ENCODE measurements around the gene ADISSP.

ADISSP gene

DNA sequence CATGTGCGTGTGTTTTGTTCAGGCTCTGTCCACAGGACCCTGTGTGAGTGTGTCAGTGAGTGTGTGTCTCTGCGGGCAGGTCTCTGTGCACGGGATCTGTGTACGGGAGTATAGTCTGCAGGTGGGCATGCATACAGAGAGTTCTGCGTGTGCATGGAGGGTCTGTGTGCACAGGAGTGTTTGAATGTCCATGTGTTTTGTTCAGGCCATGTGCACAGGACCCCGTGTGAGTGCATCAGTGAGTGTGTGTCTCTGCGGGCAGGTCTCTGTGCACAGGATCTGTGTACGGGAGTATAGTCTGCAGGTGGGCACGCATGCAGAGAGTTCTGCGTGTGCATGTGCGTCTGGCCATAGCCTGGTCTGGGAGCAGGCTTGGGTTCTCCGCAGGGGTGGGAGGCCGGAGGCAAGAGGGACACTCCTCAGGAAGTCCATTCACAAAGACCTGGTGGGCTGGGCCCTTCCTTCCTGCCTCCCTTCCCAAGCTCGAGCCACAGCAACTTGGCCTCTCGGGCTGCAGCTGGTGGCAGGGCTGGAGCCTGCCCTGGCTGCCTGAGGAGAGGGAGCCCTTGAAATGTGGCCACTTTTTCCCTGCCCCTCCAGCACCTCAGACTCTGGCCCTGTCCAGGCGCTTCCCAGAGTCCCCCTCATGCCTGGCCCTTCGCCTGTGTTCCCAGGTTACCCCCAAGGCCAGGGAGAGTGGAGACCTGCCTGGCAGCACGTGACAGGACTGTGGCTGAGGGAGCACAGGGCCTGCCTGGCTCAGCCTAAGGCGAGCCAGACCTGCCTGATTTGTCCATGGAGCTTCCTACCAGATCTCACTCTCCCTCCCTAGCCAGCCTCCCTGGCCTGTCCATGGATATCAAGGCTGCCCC, 28.3 kb downstream of the ADISSP start:
- Histone ChIP-seq H3K4me3 (ENCODE audit: low read length) (no peak overlapping the region), H3K9ac (ENCODE audit: low read length) (no peak overlapping the region), H3K4me1 (ENCODE audit: control insufficient read depth, low read depth, low read length) (peaks cover 13% of the 10 kb centered on the region), H3K27me3 (ENCODE audit: control insufficient read depth, insufficient read depth, low read length) (no peaks in the 10 kb centered on the region), H3K36me3 (ENCODE audit: control insufficient read depth, low read depth, low read length) (no peaks in the 10 kb centered on the region), H3K9me3 (ENCODE audit: control insufficient read depth, low read depth, low read length) (no peaks in the 10 kb centered on the region), H3K27ac (ENCODE audit: low read length) (no peak overlapping the region)

- Histone ChIP-seq H3K27ac (ENCODE audit: low read length) (no peak overlapping the region), H3K9me3 (ENCODE audit: control insufficient read depth, low read depth, low read length) (no peaks in the 10 kb centered on the region)
Measured at GRCh38 chr20:3738111-3739053, 29.2 kb downstream of the ADISSP start.

DNA sequence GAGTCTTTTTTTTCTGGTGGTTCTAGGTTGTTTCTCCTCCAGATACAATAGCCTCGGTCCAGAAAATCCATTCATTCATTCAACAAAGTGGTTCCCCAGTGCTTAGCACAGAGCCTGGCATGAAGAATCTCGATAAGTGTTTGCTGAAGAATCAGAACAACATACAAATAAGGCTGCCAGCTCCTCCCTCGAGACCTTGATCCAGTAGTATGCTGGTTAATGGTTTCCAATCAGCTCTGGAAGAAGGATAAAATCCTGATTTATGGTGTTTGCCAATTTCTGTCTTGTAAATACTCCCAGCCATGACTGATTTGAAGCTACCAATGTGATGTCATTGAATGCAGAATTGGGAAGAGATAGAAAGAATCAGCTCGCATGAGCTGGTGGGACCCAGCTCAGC, 31.8 kb downstream of the ADISSP start:
- no peaks in the 10 kb centered on the region for H3K9me3 ChIP-seq (ENCODE audit: control insufficient read depth, low read depth, low read length)
- no peak overlapping the region for H3K27ac ChIP-seq (ENCODE audit: low read length)
- peaks cover 12% of the 10 kb centered on the region for H3K4me1 ChIP-seq (ENCODE audit: control insufficient read depth, low read depth, low read length)
- H3K4me3 ChIP-seq (ENCODE audit: low read length), result no peak overlapping the region
- no peak overlapping the region for H3K9ac ChIP-seq (ENCODE audit: low read length)
- no peaks in the 10 kb centered on the region for H3K36me3 ChIP-seq (ENCODE audit: control insufficient read depth, low read depth, low read length)
- H3K27me3 ChIP-seq (ENCODE audit: control insufficient read depth, insufficient read depth, low read length), result peaks cover 25% of the 10 kb centered on the region

More at GRCh38 chr20:3738111-3739053, 29.2 kb downstream of the ADISSP start:
- H3K4me1 ChIP-seq (ENCODE audit: control insufficient read depth, low read depth, low read length), result peaks cover 13% of the 10 kb centered on the region
- H3K4me3 ChIP-seq (ENCODE audit: low read length), result no peak overlapping the region
- peaks cover 4% of the 10 kb centered on the region for H3K27me3 ChIP-seq (ENCODE audit: control insufficient read depth, insufficient read depth, low read length)
- no peaks in the 10 kb centered on the region for H3K36me3 ChIP-seq (ENCODE audit: control insufficient read depth, low read depth, low read length)
- no peak overlapping the region for H3K9ac ChIP-seq (ENCODE audit: low read length)

- no peaks in the 10 kb centered on the region for H3K36me3 ChIP-seq (ENCODE audit: control insufficient read depth, low read depth, low read length)
- no peaks in the 10 kb centered on the region for H3K9me3 ChIP-seq (ENCODE audit: control insufficient read depth, low read depth, low read length)
- peaks cover 5% of the 10 kb centered on the region for H3K4me1 ChIP-seq (ENCODE audit: control insufficient read depth, low read depth, low read length)
- H3K4me3 ChIP-seq (ENCODE audit: low read length), result no peak overlapping the region
- no peak overlapping the region for H3K27ac ChIP-seq (ENCODE audit: low read length)
- H3K9ac ChIP-seq (ENCODE audit: low read length), result no peak overlapping the region
- H3K27me3 ChIP-seq (ENCODE audit: control insufficient read depth, insufficient read depth, low read length), result peaks cover 25% of the 10 kb centered on the region
Measured at GRCh38 chr20:3734111-3734843, 33.3 kb downstream of the ADISSP start.

DNA sequence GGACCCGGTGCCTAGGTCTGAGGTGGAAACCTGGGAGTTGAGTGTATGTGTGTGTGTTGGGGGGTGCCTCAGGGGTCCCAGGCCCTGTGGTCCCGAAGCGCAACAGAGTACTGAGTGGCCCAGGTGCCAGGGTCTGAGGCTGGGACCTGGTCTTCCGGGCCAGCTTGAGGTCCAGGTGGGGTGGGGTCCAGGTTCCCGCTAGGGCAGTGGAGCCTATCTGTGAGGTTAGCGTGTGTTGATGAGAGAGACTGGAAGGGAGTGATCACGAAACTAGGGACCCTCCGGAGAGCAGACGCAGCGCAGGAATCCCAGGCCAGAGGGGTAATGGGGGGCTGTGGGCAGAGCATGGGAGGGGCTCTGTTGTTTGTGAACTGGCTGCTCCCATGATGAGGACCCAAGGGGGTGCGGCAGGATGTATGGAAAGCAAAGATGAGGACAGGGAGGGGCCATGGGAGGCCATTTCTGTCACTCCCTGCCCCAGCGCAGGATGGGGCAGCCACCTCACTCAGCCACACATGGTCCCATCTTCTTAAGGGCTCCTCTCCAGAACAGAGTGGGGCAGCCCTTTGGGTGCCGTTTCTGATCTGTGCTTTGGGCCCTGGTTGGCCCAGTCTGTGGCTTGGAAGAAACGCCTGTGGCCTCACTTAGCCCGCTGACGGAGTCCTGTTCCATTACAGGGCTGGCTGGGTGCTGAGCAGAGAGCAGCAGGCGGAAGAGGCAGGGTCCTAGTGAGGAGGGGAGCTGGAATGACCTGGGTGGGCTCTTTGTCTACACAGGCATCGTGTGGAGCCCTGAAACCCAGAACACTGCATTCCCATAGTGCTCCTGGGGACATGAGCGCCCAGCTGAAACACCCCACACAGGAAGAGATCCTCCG, 34.2 kb downstream of the ADISSP start:
- no peaks in the 10 kb centered on the region for H3K9me3 ChIP-seq (ENCODE audit: control insufficient read depth, low read depth, low read length)
- peak overlapping the region; percentile 42 for H3K4me3 ChIP-seq (ENCODE audit: low read length)
- no peak overlapping the region for H3K9ac ChIP-seq (ENCODE audit: low read length)
- H3K36me3 ChIP-seq (ENCODE audit: control insufficient read depth, low read depth, low read length), result no peaks in the 10 kb centered on the region
- H3K27ac ChIP-seq (ENCODE audit: low read length), result no peak overlapping the region
- H3K27me3 ChIP-seq (ENCODE audit: control insufficient read depth, insufficient read depth, low read length), result peaks cover 25% of the 10 kb centered on the region
- peaks cover 5% of the 10 kb centered on the region for H3K4me1 ChIP-seq (ENCODE audit: control insufficient read depth, low read depth, low read length)

- H3K4me1 ChIP-seq (ENCODE audit: control insufficient read depth, low read depth, low read length), result peaks cover 5% of the 10 kb centered on the region
- H3K36me3 ChIP-seq (ENCODE audit: control insufficient read depth, low read depth, low read length), result no peaks in the 10 kb centered on the region
- no peaks in the 10 kb centered on the region for H3K9me3 ChIP-seq (ENCODE audit: control insufficient read depth, low read depth, low read length)
- no peak within 1 kb of the TSS for H3K9ac ChIP-seq (ENCODE audit: low read length)
- H3K4me3 ChIP-seq (ENCODE audit: low read length), result peak within 1 kb of the TSS; percentile 42
- no peak within 1 kb of the TSS for H3K27ac ChIP-seq (ENCODE audit: low read length)
- H3K27me3 ChIP-seq (ENCODE audit: control insufficient read depth, insufficient read depth, low read length), result peaks cover 29% of the 10 kb centered on the region
Measured at GRCh38 chr20:3732327-3733118, 35.0 kb downstream of the ADISSP start, which contains the start of gene HSPA12B. HSPA12B (plus strand) TSS chr20:3732685; CDS start chr20:3738675, 5,990 bp downstream.

DNA sequence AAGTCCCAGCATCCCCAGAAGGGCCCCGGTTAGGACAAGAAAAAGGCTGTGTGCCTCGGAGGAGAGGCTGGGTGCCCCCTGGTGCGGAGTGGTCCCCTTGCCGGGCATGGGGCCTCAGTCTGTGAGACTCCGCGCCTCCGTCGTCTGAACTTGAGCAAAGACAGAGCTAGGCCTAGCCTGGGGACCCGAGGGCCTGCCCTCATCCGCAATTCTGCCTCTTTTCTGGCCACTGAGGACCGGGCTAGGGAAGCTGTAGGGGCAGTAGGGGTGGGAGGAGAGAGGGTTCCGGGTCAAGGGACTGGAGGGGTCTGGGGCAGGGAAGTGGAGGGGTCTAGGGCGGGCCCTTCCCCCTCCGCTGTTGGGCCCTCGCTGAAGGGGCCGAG, 35.6 kb downstream of the ADISSP start:
- Histone ChIP-seq H3K4me3 (ENCODE audit: low read length) (peak overlapping the region; percentile 11), H3K9me3 (ENCODE audit: control insufficient read depth, low read depth, low read length) (no peaks in the 10 kb centered on the region), H3K27me3 (ENCODE audit: control insufficient read depth, insufficient read depth, low read length) (peaks cover 29% of the 10 kb centered on the region), H3K4me1 (ENCODE audit: control insufficient read depth, low read depth, low read length) (peaks cover 5% of the 10 kb centered on the region), H3K9ac (ENCODE audit: low read length) (no peak overlapping the region), H3K36me3 (ENCODE audit: control insufficient read depth, low read depth, low read length) (no peaks in the 10 kb centered on the region), H3K27ac (ENCODE audit: low read length) (no peak overlapping the region)

DNA sequence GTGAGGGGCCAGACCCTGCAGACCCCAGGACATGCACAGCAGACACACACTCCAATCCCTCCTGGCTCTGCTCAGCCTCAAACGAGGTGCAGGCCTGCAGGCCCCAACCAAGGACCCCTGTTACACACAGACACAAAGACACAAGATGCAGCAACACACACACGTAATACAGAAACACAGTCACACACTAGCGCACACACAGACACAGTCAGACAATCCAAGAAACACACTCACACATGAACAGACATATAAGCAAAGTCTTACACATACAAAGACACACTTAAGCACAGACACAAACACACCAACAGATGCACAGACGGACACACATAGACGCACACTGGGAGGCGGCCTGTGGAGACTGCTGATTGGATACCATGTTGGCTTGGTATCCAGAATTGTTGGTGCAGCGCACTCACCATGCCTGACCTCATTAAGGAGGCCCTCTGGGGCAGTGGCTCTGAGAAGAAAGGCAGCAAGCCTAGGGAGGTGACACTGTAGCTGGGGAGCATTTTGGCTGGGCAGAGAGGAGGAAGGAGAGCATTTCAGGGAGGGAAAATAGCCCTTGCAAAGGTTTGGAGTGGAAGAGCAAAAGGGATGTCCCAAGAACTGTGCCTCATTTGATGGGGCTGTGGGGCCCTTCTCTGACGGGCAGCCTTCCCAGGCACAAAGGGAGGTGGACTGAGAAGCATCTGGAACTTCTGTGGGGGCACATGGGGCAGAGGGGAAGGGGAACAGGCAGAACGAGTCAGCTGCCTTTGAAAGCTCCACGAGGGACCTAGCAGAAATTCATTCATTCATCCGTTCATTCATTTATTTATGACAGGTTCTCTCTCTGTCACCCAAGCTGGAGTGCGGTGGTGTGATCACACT, 36.5 kb downstream of the ADISSP start:
- Histone ChIP-seq H3K27ac (ENCODE audit: low read length) (no peak overlapping the region), H3K36me3 (ENCODE audit: control insufficient read depth, low read depth, low read length) (no peaks in the 10 kb centered on the region), H3K9ac (ENCODE audit: low read length) (no peak overlapping the region), H3K4me1 (ENCODE audit: control insufficient read depth, low read depth, low read length) (peaks cover 5% of the 10 kb centered on the region), H3K4me3 (ENCODE audit: low read length) (no peak overlapping the region), H3K9me3 (ENCODE audit: control insufficient read depth, low read depth, low read length) (no peaks in the 10 kb centered on the region), H3K27me3 (ENCODE audit: control insufficient read depth, insufficient read depth, low read length) (peaks cover 29% of the 10 kb centered on the region)

DNA sequence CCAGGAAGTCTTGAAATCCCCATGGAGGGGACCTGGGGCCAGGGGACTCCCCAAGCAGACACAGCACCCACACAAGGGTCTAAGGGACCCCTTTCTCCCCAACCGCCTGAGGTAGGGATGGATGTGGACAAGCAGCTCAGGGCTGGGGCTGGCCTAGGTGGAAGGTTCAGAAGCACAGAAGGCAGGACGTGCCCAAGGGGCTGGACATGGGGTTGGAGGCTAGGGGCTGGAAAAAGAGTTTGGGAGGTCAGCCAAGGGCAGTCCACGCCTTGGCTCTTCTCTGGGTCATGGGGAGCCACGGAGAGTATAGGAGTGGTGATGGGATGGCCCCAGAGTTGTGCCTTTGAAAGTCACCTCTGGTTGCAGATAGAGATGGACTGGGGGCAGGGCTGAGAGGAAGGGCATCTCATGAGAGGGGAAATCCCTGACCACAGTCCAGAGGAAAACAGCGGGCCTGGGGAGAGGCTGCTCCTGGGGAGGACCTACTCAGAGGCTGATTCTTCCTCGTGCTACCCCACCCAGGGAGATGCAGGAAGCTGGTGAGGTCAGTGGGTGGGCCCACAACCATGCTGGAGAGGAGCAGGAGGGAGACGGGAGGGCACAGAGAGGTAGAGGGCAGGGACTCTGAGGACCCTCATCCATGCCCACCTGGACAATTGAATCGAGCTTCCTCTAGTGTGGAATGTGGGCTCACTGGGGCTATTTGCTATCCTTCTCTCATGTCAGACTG, 37.6 kb downstream of the ADISSP start:
- H3K9ac ChIP-seq (ENCODE audit: low read length), result no peak overlapping the region
- H3K9me3 ChIP-seq (ENCODE audit: control insufficient read depth, low read depth, low read length), result no peaks in the 10 kb centered on the region
- no peaks in the 10 kb centered on the region for H3K36me3 ChIP-seq (ENCODE audit: control insufficient read depth, low read depth, low read length)
- H3K27me3 ChIP-seq (ENCODE audit: control insufficient read depth, insufficient read depth, low read length), result peaks cover 29% of the 10 kb centered on the region
- peaks cover 5% of the 10 kb centered on the region for H3K4me1 ChIP-seq (ENCODE audit: control insufficient read depth, low read depth, low read length)
- no peak overlapping the region for H3K27ac ChIP-seq (ENCODE audit: low read length)
- no peak overlapping the region for H3K4me3 ChIP-seq (ENCODE audit: low read length)

All from iPS-18a (cell line).